Measurements from ENCODE around the gene RHOBTB3.

- no peak for TF ChIP-seq POLR2AphosphoS5 (IDR thresholded peaks at IDR 0.05)
- TF ChIP-seq POLR2A (IDR thresholded peaks at IDR 0.05) = no peak
- TF ChIP-seq CTCF (IDR thresholded peaks at IDR 0.05) = no peak
These were observed 112.6 kb downstream of the RHOBTB3 start for GRCh38 chr5:95843733-95844223.
